ENCODE data around the gene TNFRSF4.
A peak's percentile ranks its signal among the peaks of the same experiment; 100 is the strongest.

The TNFRSF4 gene

DNA sequence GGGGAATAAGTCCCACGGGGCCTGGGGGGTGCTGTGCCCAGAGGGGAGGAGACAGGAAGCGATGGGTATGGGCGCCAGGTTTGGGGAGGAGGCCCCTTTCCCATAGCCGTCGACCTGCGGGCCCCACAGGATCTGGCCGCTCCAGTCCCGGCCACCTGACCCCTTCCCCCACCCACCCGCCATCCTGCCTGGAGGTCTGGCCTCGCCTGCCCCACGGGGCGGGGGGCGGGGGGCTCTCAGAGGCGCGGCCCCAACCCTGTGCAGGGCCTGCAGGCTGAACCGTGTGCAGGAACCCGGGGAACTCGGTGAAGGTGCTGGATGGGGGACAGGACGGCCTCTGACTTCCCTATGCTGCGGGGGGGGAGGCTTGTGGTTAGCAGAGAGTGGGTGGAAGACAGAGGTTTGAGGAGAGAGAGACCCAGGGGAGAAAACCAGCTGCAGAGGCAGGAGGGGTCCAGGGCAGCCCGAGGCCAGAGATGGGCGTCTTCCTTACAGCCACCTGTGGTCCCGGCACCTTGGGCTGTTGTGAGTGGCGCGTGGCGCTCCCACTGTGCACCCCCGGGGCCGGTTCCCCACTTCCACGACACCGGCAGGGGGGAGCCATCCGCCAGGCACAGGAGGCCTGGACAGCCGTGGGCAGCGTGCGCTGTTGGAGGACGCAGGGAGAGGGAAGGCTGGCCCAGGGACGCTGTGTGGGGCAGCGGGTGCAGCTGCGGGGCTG is 5.1 kb downstream of the TNFRSF4 start:
- no peak overlapping the region for H3K9ac ChIP-seq (ENCODE audit: low read depth, low read length)
- peak overlapping the region; percentile 82 for H3K4me2 ChIP-seq (ENCODE audit: low read length)
- H3K4me3 ChIP-seq (ENCODE audit: low read length): peak overlapping the region; percentile 56
- H3K27me3 ChIP-seq (ENCODE audit: control insufficient read depth, insufficient read depth, low read length): peaks cover 17% of the 10 kb centered on the region
- H3K4me1 ChIP-seq (ENCODE audit: control insufficient read depth, insufficient read depth, low read length): peaks cover 34% of the 10 kb centered on the region
- no peaks in the 10 kb centered on the region for H3K36me3 ChIP-seq (ENCODE audit: insufficient read depth, low read length)
- no peaks in the 10 kb centered on the region for H3K9me3 ChIP-seq (replicated peaks; ENCODE audit: low read length)

DNA sequence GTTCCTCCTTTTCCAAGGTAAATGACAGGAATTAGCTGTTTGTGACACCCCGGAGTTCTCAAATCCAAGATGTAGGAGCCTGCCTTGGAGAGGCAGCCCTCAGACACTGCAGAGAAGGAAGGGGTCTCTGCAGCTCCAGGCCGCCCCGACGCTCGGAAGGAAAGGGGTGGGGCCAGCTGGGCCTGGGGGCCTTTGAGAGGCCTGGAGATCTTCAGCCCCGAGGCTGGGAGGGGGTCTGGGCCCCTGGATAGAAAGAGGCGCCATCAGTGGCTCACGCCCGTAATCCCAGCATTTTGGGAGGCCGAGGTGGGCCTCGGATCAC is 6.4 kb downstream of the TNFRSF4 start:
- no peaks in the 10 kb centered on the region for H3K9me3 ChIP-seq (replicated peaks; ENCODE audit: low read length)
- H3K9ac ChIP-seq (ENCODE audit: low read depth, low read length): no peak overlapping the region
- no peaks in the 10 kb centered on the region for H3K36me3 ChIP-seq (ENCODE audit: insufficient read depth, low read length)
- H3K4me2 ChIP-seq (ENCODE audit: low read length): peak overlapping the region; percentile 82
- peaks cover 17% of the 10 kb centered on the region for H3K27me3 ChIP-seq (ENCODE audit: control insufficient read depth, insufficient read depth, low read length)
- H3K4me3 ChIP-seq (ENCODE audit: low read length): no peak overlapping the region
- H3K4me1 ChIP-seq (ENCODE audit: control insufficient read depth, insufficient read depth, low read length): peaks cover 27% of the 10 kb centered on the region

DNA sequence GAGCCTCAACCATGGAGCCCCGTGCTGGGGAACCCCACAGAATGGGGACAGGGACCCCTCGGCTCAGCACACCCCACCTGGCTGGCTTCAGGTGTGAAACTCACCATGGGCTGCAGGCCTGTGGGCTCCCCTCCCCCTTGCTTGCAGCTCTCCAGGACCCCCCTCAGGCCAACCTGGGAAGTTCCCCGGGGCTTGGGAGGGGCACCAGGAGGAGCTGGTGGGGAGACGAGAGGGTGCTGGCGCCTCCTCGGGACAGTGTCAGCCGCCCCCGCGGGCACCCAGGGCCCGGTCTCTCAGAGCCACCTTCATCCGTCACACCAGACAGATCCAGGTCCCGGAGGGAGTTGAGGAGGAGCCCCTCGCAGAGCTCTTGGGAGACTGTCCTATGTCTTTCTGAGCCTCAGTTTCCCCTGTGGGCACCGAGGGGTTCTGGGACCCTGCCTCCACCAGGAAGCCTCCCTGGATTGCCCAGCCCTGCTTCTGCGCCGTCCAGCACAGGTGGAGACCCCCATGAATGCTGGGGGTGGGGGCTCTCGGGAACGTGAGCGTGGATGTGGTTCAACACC is 6.9 kb downstream of the TNFRSF4 start:
- H3K4me1 ChIP-seq (ENCODE audit: control insufficient read depth, insufficient read depth, low read length): peaks cover 27% of the 10 kb centered on the region
- H3K4me3 ChIP-seq (ENCODE audit: low read length): no peak overlapping the region

DNA sequence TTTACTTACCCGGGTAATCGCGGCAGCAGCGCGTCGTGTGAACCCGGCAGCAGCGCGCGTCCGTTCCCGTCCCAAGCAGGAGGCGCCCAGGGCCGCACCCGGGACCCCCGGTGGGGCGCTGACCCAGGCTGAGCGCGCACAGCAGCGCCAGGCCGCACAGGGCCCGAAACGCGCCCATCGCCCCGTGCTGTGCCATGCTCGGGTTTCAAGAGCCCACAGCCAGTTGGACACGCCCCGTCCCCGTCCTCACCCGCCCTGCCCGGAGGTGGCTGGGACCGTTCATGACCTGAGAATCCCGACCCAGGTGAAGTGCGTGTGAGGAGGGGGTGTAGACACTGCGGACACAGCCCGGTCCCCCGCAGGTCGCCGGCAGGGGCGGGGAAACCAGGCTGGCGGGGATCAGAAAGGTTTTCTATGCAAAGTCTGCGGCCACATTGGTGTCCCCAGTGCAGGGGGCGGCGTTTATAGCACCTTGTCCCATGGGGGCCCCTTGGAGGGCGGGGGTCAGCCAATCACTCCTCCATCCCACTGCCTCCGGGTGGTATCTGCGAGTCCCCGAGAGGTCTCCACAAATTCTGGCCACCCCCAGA is 7.5 kb downstream of the TNFRSF4 start, which contains the start of gene TNFRSF18:
Gene TNFRSF18, minus strand, starts transcription at position 217 of the 590 bp plus-strand sequence. Its CDS starts 21 bp downstream, at position 196.
- no peaks in the 10 kb centered on the region for H3K9me3 ChIP-seq (replicated peaks; ENCODE audit: low read length)
- no peak within 1 kb of the TSS for H3K4me3 ChIP-seq (ENCODE audit: low read length)
- H3K4me1 ChIP-seq (ENCODE audit: control insufficient read depth, insufficient read depth, low read length): peaks cover 27% of the 10 kb centered on the region
- H3K27me3 ChIP-seq (ENCODE audit: control insufficient read depth, insufficient read depth, low read length): peaks cover 17% of the 10 kb centered on the region
- peak within 1 kb of the TSS; percentile 67 for H3K4me2 ChIP-seq (ENCODE audit: low read length)
- no peak within 1 kb of the TSS for H3K9ac ChIP-seq (ENCODE audit: low read depth, low read length)
- no peaks in the 10 kb centered on the region for H3K36me3 ChIP-seq (ENCODE audit: insufficient read depth, low read length)

More for the DNA sequence above, 6.9 kb downstream of the TNFRSF4 start:
- Histone ChIP-seq H3K27me3 (ENCODE audit: control insufficient read depth, insufficient read depth, low read length) (peaks cover 17% of the 10 kb centered on the region), H3K4me2 (ENCODE audit: low read length) (no peak overlapping the region), H3K9ac (ENCODE audit: low read depth, low read length) (no peak overlapping the region), H3K9me3 (replicated peaks; ENCODE audit: low read length) (no peaks in the 10 kb centered on the region), H3K36me3 (ENCODE audit: insufficient read depth, low read length) (no peaks in the 10 kb centered on the region)

DNA sequence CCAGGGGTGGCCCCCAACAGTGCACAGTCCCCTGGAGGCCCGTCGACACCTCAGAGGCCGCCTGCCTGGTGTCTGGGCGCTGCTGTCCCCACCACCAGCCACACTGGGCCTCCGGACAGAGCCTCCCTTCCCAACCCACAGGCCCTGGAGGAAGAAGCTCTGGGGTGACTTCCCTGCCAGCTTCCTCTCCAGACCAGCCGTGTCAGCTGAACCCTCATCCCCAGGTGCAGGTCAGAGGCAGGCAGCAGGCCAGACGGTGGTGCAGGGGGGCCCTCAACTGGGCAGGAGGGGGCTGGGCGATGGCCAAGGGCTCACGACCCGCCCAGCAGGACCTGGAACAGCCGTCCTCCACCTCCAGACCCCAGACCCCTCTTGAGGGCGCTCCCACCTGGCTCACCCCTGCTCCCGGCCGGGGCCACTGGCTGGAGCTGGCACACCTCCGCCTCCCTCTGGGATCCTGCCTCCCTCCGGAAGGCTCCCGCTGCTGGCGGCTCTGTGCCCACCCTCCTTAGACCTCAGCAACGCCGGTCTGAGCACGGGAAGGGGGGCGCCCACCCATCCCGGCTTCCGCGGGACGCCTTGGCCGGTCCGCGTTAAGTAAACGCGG is 8.1 kb downstream of the TNFRSF4 start:
- Histone ChIP-seq H3K4me3 (ENCODE audit: low read length) (no peak overlapping the region), H3K4me2 (ENCODE audit: low read length) (peak overlapping the region; percentile 67), H3K36me3 (ENCODE audit: insufficient read depth, low read length) (no peaks in the 10 kb centered on the region), H3K4me1 (ENCODE audit: control insufficient read depth, insufficient read depth, low read length) (peaks cover 27% of the 10 kb centered on the region), H3K9ac (ENCODE audit: low read depth, low read length) (no peak overlapping the region), H3K9me3 (replicated peaks; ENCODE audit: low read length) (no peaks in the 10 kb centered on the region), H3K27me3 (ENCODE audit: control insufficient read depth, insufficient read depth, low read length) (peaks cover 17% of the 10 kb centered on the region)

DNA sequence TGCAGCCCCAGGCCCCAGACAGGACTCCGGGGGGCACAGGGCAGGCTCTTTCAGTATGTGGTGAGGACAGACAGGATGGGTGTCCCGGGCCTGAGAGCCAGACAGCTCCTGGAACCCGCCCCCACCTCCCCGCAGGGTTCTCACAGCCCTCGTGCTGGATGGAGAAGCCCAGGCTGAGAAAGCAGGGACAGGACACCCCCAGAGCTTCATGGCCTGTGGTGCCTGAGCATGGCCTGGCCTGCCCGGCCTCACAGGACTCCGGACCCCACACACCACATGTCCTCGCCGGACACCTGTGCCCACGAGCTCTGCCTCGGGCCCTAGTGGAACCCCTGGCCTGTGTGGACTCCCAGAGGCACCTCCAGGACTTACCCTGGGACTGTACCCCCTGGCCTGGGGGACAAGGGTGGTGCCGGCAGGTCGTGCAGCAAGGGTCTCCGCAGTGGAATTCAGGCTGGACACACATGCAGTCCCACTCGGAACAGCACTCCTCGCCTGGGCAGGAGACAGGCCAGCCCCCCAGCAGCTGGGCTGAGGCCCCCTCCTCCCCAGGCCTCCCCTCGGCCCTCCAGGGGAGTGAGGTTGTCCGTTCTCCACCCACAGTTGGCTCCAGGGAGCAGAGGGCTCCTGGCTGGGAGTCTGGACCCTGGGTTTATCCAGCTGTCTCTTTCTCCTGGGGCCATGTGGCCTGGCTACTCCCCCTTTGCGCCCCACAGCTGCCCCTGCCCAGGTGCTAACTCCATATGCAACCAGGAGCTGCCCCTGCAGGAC is 8.8 kb downstream of the TNFRSF4 start:
- Histone ChIP-seq H3K9ac (ENCODE audit: low read depth, low read length) (no peak overlapping the region), H3K4me1 (ENCODE audit: control insufficient read depth, insufficient read depth, low read length) (peaks cover 27% of the 10 kb centered on the region), H3K4me3 (ENCODE audit: low read length) (no peak overlapping the region), H3K36me3 (ENCODE audit: insufficient read depth, low read length) (no peaks in the 10 kb centered on the region), H3K4me2 (ENCODE audit: low read length) (no peak overlapping the region), H3K9me3 (replicated peaks; ENCODE audit: low read length) (no peaks in the 10 kb centered on the region), H3K27me3 (ENCODE audit: control insufficient read depth, insufficient read depth, low read length) (peaks cover 21% of the 10 kb centered on the region)

DNA sequence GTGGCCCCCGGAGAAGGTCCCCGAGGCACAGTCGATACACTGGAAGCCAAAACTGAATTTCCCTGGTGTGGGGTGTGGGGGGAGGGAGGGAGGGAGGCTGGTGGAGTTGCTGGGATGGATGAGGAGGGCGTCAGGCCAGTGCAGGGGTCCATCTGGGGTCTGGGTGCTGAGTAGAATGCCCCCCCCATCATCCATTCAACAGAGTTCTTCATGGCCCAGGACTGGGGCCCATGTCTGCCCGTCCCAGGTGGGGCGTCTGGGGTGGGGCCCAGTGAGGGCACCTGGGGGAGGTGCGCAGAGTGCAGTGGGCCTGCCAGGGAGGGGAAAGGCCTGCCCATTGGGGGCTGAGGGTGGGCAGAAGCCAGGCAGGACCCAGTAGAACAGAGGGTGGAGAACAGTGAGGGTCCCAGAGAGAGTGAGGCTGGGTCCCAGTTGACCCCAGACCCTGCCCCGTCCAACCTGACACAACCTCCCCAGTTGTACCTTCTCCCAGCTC is 9.5 kb downstream of the TNFRSF4 start:
- Histone ChIP-seq H3K4me3 (ENCODE audit: low read length) (no peak overlapping the region), H3K4me2 (ENCODE audit: low read length) (no peak overlapping the region), H3K4me1 (ENCODE audit: control insufficient read depth, insufficient read depth, low read length) (peaks cover 27% of the 10 kb centered on the region), H3K36me3 (ENCODE audit: insufficient read depth, low read length) (no peaks in the 10 kb centered on the region), H3K27me3 (ENCODE audit: control insufficient read depth, insufficient read depth, low read length) (peaks cover 21% of the 10 kb centered on the region), H3K9ac (ENCODE audit: low read depth, low read length) (no peak overlapping the region), H3K9me3 (replicated peaks; ENCODE audit: low read length) (no peaks in the 10 kb centered on the region)

DNA sequence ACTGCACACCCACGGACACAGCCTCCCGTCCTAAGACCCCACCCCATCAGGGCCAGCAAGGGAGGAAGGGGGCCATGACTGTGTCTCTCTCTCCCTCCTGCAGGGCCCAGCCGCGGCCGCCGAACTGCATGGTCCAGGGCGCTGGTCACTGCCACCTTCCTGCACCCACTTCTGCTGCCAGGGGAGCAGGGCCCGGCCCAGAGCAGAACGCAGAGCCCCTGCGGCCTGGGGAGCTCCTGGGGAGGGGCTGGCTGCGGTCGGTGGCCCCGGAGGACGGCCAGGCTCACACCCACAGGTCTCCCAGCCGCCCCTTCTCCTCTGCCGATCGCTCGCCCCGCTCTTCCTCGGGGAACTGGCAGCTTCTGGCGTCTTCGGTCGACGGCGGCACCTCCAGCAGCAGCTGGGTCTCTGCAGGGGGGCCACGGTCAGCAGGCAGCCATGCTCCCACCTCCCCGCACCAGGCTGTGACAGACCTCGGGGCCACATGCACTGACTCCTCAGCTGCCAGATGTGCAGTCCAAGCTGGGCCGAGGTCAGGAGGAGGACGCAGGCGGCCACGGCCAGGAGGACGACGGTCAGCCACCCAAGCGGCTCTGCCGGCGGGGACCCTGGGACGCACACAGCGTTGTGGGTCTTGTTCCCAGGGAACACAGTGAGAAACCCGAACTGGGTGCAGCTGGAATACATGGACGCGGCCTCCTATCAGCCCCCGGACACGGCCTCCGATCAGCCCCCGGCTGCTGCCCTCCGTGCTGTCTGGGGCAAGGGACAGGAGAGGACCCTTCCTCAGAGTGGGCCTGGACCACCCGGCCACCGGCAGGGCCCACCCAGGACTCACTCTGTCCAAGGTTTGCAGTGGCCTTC is 10.2 kb downstream of the TNFRSF4 start:
- Histone ChIP-seq H3K36me3 (ENCODE audit: insufficient read depth, low read length) (no peaks in the 10 kb centered on the region), H3K4me3 (ENCODE audit: low read length) (no peak overlapping the region), H3K9ac (ENCODE audit: low read depth, low read length) (no peak overlapping the region), H3K4me2 (ENCODE audit: low read length) (no peak overlapping the region), H3K27me3 (ENCODE audit: control insufficient read depth, insufficient read depth, low read length) (peaks cover 21% of the 10 kb centered on the region), H3K9me3 (replicated peaks; ENCODE audit: low read length) (no peaks in the 10 kb centered on the region), H3K4me1 (ENCODE audit: control insufficient read depth, insufficient read depth, low read length) (peaks cover 21% of the 10 kb centered on the region)

DNA sequence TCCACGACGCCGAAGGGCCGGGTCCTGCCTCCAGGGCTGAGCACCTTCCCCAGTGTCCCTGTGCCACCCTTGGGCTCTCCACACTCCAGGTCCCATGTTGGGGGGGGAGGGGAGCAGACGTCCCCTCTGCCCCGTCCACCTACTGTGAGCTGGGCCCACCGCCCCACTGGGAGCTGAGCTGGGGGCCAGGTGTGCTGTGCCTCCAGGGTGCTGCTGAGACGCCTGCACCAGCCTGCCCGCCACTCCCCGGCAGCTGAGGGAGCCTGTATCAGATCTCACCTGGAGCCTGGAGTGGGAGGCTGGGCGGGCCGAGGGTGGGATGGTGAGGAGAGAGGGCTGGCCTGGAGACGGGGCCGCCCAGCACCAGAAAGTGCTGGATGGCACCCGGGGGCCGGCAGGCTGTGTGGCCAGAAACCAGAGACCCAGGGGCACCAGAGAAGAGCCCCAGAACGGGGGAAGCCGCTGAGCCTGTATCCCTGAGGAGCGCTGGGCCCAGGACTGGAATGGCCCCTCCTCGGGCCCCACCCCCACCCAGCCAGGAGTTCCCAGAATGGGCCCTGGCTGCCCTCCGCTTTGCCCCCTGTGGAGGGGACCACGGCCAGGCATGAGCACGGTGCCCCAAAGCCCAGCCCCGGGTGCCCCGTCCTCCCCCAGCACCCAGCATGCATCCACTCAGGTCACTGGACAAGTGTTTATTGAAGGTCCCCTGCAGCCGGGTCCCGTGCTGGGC is 11.0 kb downstream of the TNFRSF4 start:
- peaks cover 21% of the 10 kb centered on the region for H3K27me3 ChIP-seq (ENCODE audit: control insufficient read depth, insufficient read depth, low read length)
- no peaks in the 10 kb centered on the region for H3K9me3 ChIP-seq (replicated peaks; ENCODE audit: low read length)
- no peak overlapping the region for H3K9ac ChIP-seq (ENCODE audit: low read depth, low read length)
- no peak overlapping the region for H3K4me2 ChIP-seq (ENCODE audit: low read length)
- H3K4me1 ChIP-seq (ENCODE audit: control insufficient read depth, insufficient read depth, low read length): peaks cover 14% of the 10 kb centered on the region
- H3K4me3 ChIP-seq (ENCODE audit: low read length): no peak overlapping the region
- H3K36me3 ChIP-seq (ENCODE audit: insufficient read depth, low read length): no peaks in the 10 kb centered on the region
